HG03175 (cell line): Measurements from ENCODE around the gene KCNK4.

Experiments used
- ATAC-seq: cut with Tn5 transposase; IDR thresholded peaks from one replicate; pipeline ENCODE4 v1.9.1; 2021; ENCODE audit warnings: mild to moderate bottlenecking, moderate library complexity; ENCODE audit not compliant: unreplicated experiment

KCNK4 gene

DNA sequence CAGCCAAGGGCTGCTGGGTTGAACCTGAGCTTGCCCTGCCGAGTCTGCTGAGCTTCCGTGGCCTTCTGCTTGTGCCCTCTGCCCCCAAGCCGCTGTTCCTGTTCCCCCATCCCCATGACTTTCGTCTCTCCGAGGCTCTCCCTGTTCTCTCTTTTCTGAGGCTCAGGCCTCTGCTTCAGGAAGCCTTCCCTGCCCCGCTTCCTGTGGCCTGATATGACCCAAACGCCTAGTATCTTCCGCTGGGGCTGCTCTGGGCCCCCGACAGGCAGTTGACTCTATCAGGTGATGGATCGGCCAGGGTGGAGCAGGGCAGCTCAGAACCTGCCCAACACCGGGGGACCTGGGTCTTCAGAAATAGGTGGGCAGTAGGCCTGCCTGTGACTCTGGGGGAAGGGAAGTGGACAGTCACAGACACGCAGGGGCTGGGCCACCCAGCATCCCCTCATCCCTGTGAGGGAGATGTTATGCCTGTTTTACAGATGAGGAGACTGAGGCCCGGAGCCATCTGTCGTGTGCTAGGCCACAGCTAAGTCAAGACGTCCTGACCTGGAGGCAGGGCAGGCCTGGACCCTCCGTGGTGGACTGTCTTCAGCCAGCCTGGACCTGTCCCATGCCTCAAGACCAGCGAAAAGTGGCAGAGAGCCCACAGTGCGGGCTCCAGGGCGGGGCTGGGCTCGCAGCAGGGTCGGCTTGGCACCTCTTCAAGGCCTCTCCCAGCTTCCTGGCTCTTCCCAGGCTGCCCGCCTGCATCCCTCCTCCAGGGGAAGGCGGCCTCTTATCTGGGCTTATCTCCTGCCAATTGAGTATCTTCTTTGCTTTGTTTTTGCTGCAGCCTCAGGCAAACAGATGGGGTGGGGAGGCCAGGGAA, 22.8 kb upstream of the KCNK4 start:
- ATAC-seq = no peak

DNA sequence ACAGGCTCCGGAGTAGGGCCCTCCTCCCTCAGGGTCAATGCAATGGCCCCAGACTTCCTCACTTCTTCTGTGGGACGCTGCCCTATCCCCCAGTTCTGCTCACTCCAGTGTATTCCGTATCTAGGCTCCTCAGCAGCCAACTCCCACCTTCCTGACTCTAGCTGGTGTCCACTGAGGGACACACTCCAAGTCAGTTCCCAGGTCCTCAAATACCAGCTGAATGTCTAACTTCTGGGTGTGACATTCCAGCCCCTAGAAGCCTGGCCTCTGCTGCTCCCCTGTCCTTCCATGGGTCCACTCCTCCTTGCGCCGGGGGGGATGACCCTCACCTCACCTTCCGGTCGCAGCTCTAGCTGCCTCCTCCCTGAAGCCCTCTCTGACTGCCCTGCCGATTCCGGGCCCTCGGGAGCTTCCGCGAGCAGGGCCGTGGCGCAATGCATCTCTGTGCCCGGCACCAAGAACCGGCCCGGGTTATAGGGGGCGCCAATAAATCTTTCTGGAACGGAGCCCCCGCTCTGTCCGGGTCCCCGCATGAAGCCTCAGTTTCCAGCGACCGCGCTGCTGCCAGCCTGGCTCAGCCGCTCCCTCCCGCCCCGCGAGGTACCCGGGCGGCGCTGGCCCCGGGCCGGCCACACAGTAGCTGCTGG, 22.1 kb upstream of the KCNK4 start:
- ATAC-seq = peak; percentile 4

DNA sequence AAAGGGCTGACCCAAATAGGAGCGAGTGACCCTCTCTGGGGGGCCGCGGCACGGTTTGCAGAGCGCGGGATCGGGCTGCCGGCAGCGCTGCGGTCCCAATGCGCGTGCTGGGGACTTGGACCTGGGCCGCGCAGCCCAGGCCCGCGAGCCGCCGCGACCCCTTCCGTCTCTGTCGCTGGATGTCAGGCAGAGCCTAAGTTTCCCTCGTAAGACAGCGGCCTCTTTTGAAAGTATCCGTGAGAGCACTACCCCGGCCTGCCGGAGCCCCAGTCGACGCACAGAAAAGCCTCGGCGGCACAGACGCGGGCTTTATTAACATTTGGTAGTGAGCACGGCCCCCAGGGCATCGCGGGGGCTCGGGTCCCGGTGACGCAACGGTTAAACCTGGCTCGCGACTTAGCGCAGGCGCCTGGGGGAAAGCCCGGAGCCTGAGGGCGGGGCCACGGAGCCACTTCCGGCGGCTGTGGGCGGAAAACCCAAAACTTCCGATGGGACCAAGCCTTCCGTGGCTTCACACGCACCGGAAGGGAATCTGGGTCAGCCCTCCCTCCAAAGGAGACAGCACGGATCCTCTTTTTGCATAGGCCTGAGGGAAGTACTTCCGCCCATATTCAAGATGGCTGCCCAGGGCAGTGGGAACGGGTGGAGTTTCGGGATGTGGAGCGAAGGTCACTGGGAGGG, 21.4 kb upstream of the KCNK4 start:
- ATAC-seq = peak; percentile 63

DNA sequence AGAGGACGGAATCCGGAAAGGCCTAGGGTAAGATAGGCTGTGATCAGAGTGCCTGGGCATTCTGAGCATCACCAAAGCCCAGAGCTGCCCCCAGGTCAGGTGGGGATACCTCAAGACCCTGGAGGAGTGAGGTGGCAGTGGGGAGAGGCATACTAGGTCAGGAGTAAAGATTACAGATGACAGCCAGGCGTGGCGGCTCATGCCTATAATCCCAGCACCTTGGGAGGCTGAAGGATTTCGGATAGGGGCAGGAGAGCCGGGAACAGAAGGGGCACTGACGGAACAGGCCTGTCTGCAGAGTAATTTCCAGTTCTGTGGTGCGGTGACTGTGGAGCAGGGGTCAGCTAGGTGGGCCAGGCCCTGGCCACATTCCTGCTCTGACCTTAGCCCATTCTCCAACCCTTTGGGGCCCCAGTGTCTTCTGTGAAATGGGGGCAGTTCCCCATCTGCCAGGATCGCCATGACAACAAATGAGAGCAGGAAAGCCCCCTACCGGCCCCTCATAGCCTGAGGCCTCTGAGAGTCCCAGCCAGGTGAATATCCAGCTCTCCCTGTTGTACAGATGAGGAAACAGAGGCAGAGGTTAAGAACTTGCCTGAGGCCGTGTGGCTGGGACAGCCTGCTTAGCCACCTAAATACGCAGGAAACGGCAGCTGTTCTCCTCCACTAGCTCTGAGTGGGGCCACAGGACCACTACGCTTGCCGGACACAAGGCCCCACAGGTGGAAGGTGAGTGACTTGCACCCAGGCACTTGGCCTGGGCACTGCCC, 15.9 kb upstream of the KCNK4 start:
- no peak for ATAC-seq

DNA sequence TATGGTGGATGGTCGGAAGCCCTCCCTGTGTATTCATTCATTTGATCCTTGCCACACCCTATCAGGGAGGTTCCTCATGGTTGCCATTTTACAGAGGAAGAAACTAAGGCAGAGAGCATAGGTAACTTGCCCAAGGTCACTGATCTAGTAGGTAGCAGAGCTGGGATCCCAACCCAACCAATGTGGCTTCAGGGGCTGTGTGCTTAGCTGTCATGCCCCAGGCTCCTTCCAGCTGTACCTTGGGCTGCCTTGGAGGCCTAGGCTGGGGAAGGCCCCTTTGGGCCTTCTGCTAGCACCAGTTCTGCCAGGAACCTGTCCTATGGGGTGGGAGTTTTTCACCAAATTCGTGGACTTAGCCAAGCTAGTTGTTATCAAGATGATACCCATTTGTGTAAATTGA, 15.3 kb upstream of the KCNK4 start:
- ATAC-seq = no peak

DNA sequence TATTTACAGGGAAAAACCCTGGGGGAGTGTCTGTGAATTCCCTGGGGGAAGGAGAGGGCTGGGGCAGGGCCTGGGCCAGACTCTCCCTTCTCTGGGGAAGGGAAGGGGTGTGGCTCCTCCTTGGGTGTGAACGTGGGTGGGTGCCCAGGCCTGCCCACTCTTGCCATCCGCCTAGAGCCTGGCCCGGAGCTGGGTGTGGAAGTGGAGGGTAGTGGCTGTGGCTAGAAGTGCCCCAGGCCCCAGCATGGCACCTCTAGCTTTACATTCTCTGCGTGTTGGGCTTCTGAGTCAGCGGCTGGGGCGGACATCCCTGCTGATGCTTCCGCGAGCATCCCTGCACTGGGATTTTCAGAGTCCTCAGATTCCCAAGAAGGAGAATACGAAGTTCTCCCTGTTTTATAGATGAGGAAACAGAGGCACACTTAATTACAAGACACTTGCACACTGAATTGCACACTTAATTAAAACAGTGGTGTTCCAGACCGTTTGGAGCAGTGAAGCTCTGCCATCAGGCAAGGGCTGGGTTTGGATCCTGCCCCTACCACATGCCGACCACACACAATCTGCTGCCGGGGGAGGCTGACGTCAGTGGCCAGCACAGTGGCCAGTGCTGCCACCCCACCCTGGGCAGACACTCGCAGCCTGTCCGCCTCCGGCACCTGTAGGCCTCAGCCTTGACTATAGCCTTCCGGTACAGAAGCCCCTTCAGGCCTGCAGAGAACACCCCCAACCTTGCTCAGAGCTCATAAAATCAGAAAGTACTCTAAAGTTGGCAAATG, 14.3 kb upstream of the KCNK4 start:
- ATAC-seq = no peak

DNA sequence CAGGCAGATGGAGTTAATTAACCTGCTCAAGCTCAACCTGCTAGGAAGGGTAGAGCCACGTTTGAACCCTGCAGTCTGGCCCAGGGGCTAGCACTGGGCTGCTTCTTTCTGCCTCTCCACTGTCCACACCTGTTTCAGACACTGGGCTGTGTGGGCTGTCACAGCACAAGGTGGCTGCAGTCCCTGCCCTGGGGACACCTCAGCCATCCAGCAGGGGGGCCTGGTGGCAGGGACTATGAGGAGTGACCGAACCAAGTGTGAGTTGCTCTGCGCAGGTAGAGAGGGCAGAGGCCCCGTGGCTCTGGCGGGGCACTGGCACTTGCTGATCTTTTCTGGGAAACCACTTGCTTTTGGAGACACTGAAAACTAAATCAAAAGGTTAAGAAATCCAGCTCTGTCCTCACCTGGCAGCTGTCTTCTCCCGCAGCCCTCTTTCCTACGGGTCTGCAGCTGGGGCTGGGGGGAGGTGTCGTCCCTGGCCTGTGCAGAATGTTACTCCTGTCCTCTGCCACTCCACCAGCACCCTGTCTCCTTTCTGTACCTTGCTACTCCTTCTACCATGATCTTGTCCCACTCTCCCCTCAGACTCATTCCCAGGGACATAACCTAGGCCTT, 12.4 kb upstream of the KCNK4 start:
- no peak for ATAC-seq

DNA sequence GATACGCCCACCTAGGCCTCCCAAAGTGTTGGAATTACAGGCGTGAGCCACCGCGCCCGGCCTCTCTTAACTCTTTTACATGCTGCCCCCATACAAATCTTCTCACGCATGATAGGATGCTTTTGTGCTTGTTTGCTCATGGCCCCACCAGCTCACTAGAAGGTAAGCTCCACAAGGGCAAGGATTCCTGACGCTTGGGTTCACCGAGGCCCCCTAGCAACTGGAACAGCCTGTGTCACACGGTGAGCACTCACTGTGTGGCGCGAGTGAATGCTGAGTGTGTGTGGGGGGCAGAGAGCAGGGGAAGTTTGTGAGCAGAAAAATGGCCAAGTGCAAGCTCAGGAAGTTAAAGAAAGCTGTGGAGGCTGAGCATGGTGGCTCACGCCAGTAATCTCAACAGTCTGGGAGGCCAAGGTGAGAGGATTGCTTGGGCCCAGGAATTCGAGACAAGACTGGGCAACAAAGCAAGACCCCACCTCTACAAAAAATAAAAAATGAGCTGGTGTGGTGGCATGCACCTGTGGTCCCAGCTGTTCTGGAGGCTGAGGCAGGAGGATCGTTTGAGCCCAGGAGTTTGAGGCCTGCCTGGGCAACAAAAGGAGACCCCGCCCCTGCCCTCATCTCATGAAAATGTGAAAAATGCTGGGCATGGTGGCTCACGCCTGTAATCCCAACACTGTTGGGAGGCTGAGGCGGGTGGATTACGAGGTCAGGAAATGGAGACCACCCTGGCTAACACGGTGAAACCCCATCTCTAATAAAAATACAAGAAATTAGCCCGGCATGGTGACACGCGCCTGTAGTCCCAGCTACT, 8.9 kb upstream of the KCNK4 start:
- no peak for ATAC-seq

DNA sequence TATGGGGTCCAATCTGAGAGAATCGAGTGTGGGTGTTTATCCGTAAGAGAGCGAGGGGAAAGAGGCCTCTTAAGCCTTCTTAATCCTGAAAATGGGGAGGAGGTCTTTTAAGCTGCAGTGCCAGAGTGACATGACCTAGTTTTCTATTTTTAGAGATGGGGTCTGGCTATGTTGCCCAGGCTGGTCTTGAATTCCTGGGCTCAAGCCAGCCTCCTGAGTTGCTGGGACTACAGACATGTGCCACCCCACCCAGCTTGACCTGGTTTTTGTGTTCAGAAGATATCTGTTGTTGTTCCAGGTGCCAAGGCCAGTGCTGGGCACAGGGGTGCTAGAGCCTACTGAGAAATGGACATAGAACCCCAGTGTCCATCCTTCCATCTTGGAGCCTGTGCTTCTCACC, 8.0 kb upstream of the KCNK4 start:
- ATAC-seq = no peak

DNA sequence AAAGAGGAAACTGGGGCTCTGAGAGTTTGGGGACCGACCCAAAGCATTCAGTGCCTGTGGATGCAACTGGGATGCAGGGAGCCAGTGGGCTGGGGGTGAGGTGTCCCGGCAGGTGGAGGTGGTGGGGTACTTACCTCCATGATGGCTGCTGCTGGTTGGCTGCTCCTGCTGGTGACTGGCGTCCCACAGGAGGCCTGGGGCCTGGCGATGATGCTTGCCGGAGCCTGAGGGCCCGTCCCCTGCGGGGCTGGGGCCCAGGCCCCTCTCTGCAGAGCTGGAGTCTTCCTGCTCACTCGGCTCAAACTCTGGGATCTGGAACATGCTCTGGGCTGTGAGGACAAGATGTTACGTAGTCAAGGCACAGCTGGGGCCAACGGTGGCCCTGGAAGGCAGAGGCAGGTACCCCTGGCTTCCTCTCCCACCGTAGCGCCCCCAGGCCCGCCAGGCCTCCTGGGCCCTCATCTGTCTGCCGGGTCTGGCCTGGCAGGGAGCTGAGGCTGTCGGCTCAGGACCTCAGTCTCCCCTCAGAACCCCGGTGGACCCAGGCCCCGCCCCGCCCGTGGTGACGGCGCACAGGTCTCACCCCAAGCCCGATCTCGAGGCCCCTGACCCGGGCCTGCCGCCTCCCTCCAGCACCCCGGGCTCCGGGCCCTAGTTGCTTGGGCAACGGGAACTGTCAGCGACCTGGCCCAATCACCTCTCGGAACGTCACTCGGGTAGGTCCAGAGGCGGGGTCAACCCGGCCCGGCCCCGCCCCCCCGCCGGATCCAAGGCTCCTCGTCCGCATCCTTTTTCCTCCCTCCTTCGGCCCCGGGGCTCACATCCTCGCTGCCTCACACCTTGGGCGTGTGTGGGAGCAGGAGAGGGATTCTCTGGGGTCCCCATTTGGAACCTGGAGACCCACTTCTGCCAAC, 6.8 kb upstream of the KCNK4 start, which contains the start of gene BAD:
Gene BAD (minus strand): TSS at position 618 of the 914 bp plus-strand sequence. CDS start 297 bp downstream, at position 321.
- peak; percentile 77 for ATAC-seq

DNA sequence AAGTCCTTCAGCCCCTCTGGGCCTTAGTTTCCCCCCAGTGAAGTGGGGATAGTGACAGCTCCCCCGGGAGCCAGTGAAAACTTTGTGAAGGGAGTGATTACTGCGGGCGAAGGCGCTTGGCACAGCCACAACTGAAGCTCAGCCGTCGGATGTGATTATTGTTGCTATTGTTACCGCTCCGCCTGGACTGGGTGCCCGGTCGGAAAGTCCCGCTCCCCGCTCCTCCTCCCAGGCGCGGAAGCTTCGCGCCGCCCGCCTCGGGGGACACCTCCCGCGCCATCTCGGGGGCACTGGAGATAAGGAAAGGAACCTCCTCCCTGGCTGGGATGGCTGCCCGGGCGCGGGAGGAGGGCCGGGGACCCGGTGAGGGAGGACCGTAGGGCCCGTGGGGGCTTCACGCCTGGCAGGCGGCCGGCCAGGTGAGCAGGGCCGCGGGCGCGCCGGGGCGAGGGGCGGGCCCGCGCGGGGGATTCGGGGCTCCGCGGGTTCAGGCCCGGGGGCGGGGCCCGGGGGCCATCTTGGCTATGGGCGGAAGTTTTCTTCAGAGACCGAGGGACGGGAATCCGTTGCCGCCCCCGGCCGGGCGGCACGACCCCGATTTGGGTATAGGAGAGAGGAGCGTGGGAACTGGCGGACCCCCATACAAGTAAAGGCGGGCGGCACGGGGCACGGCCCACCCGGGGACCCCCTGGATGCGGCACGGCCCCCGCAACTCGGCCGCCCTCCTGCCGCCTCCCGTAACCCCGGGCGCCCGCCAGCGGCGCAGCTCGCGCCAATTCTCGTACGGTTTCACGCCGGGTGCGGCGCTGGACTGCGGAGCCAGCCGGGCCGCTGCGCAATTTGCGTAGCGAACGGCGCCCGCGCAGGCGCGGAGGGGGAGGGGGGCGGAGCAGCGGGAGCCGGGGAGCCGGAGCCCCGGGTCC, 5.9 kb upstream of the KCNK4 start, which contains the start of gene GPR137:
Gene GPR137 (plus strand): TSS at position 887 of the 923 bp plus-strand sequence. CDS start 677 bp downstream, outside the sequence.
- peak; percentile 66 for ATAC-seq

DNA sequence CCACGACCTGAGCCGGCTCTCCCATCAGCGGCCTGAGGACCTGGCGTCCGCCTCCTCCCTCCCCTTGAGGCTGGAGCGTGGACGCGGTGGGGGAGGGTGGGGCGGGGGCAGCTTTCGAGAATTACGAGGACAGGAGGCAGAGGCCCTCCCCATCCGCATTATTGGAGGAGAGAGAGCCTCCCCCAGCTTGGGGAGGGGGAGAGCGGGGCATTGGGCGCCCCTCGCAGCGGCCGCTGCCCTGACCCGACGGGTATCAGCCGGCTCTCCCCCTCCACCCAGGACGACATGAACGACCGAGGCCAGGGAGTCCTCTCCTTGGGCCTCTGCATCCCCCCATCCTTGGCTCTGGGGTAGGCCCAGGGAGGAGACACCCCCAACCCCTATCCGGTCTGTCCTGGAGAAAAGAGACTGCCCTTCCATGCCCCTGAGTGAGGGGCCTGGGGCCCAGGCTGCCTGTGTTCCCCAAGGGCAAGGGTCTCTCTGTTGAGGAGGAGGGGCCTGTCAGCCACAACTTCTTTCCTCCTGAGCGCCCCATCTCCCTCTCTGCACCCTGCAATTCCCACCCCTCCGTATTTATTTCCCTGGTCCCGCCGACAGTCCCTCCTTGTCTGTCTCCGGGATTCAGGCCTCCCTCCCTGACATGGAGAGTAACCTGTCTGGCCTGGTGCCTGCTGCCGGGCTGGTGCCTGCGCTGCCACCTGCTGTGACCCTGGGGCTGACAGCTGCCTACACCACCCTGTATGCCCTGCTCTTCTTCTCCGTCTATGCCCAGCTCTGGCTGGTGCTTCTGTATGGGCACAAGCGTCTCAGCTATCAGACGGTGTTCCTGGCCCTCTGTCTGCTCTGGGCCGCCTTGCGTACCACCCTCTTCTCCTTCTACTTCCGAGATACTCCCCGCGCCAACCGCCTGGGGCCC, 5.0 kb upstream of the KCNK4 start:
- no peak for ATAC-seq

DNA sequence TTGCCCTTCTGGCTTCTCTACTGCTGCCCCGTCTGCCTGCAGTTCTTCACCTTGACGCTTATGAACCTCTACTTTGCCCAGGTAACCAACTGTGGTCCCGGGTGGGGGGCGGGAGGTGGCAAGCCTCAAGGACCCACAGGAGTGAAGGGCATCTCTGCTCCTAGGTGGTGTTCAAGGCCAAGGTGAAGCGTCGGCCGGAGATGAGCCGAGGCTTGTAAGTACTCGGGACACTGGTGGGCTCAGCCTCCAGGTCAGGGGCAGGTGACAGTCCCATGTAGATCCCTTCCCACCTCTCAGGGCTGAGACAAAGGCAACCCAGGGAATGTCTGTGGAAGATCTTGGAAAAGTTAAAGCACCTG, 4.3 kb upstream of the KCNK4 start:
- no peak for ATAC-seq

DNA sequence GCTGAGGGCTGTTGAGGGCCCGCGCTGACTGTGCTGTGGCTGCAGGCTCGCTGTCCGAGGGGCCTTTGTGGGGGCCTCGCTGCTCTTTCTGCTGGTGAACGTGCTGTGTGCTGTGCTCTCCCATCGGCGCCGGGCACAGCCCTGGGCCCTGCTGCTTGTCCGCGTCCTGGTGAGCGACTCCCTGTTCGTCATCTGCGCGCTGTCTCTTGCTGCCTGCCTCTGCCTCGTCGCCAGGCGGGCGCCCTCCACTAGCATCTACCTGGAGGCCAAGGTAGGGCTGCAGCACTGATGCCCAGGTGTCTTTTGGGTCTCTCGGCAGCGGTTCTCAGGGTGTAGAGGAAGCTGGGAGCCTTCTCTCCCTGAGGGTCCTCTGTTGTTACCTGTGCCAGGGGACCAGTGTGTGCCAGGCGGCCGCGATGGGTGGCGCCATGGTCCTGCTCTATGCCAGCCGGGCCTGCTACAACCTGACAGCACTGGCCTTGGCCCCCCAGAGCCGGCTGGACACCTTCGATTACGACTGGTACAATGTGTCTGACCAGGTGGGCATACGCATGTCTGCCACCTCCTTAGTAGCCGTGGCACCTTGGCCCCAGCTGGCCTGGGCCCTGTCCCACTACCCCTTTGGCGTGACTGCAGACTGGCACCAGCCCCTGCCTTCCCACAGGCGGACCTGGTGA, 3.3 kb upstream of the KCNK4 start:
- ATAC-seq = no peak

DNA sequence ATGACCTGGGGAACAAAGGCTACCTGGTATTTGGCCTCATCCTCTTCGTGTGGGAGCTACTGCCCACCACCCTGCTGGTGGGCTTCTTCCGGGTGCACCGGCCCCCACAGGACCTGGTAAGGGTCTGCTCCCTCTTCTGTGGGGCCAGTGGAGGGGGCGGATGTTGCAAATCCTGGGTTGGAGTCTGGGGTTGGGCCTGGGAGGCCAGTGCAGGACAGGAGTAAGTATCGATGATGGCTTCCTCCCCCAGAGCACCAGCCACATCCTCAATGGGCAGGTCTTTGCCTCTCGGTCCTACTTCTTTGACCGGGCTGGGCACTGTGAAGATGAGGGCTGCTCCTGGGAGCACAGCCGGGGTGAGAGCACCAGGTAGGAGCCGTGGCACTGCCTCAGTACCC, 2.8 kb upstream of the KCNK4 start:
- no peak for ATAC-seq
